Measurements from ENCODE around the gene RUBCNL. TPM values are rescaled to one million over a fixed set of nuclear protein-coding genes. Genes with fewer than 3 reads are reported as not detected.

Gene RUBCNL
- total RNA-seq, 2 experiments from 2014 or later = 0.36 to 0.69 TPM

GRCh38 chr13:46303742-46304385 lies 83.2 kb downstream of the RUBCNL start:
- intact Hi-C loops (cut with DNase I, micrococcal nuclease) = no loop called here

DNA sequence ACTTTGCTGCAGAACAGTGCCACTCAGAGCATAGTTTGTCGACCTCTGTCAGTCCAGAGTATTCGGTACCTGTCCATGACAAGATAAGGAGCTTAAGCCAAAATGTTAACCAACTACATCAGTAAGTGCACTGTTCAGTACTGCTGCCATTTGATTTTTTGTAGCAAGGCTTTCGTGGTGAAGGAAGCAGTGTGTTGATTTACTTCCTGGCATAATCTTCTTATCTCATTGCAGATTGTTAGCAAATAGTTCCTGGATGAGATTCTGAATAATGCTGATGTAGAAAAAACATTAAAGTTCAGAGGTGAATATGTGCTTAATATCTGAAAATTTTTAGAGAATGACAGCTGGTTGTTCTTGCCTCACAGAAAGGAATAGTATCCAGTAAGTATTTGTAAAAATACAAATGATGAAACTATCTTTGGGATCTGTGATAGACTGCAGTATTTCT lies 89.7 kb downstream of the RUBCNL start:
- Mint-ChIP-seq H3K27ac (peak overlapping the region; percentile 94), H3K4me1 (ENCODE audit: low read depth) (peaks cover 58% of the 10 kb centered on the region), H3K36me3 (ENCODE audit: low read depth) (peaks cover 9% of the 10 kb centered on the region), H3K4me3 (peak overlapping the region; percentile 42), H3K27me3 (no peaks in the 10 kb centered on the region), H3K9me3 (peaks cover 5% of the 10 kb centered on the region)
- Histone ChIP-seq H3K9me3 (ENCODE audit: control insufficient read depth in 1 of 2, insufficient read depth in 1 of 2, low read length in 2 of 2) (peaks cover 3% of the 10 kb centered on the region in 2 experiments), H3K27me3 (ENCODE audit: control insufficient read depth in 1 of 2, insufficient read depth in 2 of 2, low read length in 2 of 2) (no peaks in the 10 kb centered on the region), H3K4me1 (ENCODE audit: insufficient read depth, low read length) (peaks cover 41% of the 10 kb centered on the region), H3K27ac (ENCODE audit: low read depth in 1 of 2, low read length in 2 of 2) (peak overlapping the region; percentile 85 to 89), H3K36me3 (ENCODE audit: insufficient read depth, low read length) (no peaks in the 10 kb centered on the region), H3K4me3 (ENCODE audit: low read length) (no peak overlapping the region)
- ChIA-PET CTCF (interaction anchor here (1.3 to 1.6 kb wide), 2 partner anchors 8 to 137 kb away, joined by 3 to 4 read pairs; no protein-coding TSS in a partner anchor), POLR2A (interaction anchor here (2.3 to 4.7 kb wide), 4 partner anchors 35 to 123 kb away, joined by 12 to 47 read pairs (median 13); partner anchors contain the start of genes LCP1 and LRRC63)
- intact Hi-C loops (cut with DNase I, micrococcal nuclease) = loop anchor here (10.0 kb wide), 2 partner anchors 113 to 243 kb away; partner anchors contain the start of genes LCP1 (in 1 of the 2) and ZC3H13 (in 1 of the 2)
- peak in 2 of 14 experiments; percentile 22 to 30 for DNase-seq
- TF ChIP-seq, protein P1, sequence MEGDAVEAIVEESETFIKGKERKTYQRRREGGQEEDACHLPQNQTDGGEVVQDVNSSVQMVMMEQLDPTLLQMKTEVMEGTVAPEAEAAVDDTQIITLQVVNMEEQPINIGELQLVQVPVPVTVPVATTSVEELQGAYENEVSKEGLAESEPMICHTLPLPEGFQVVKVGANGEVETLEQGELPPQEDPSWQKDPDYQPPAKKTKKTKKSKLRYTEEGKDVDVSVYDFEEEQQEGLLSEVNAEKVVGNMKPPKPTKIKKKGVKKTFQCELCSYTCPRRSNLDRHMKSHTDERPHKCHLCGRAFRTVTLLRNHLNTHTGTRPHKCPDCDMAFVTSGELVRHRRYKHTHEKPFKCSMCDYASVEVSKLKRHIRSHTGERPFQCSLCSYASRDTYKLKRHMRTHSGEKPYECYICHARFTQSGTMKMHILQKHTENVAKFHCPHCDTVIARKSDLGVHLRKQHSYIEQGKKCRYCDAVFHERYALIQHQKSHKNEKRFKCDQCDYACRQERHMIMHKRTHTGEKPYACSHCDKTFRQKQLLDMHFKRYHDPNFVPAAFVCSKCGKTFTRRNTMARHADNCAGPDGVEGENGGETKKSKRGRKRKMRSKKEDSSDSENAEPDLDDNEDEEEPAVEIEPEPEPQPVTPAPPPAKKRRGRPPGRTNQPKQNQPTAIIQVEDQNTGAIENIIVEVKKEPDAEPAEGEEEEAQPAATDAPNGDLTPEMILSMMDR (IDR thresholded peaks at IDR 0.05) = no peak
- ATAC-seq (ENCODE audit: poor library complexity) = no peak

More at GRCh38 chr13:46303742-46304385, 83.2 kb downstream of the RUBCNL start:
- Mint-ChIP-seq H3K9me3 (peaks cover 6% of the 10 kb centered on the region), H3K4me3 (peak overlapping the region; percentile 46), H3K36me3 (ENCODE audit: low read depth) (peaks cover 25% of the 10 kb centered on the region), H3K27me3 (no peaks in the 10 kb centered on the region), H3K27ac (peak overlapping the region; percentile 64), H3K4me1 (ENCODE audit: low read depth) (peaks cover 26% of the 10 kb centered on the region)
- ChIA-PET POLR2A (interaction anchor here (0.6 to 1.7 kb wide), 3 partner anchors 8 to 10 kb away, joined by 3 to 11 read pairs (median 4); no protein-coding TSS in a partner anchor), CTCF (interaction anchor here (0.6 to 1.3 kb wide), 2 partner anchors 18 to 144 kb away, joined by 3 read pairs; no protein-coding TSS in a partner anchor)
- H3K36me3 ChIP-seq (ENCODE audit: insufficient read depth, low read length) = no peaks in the 10 kb centered on the region
- no peak overlapping the region for H3K4me3 ChIP-seq (ENCODE audit: low read length)
- peaks cover 5% of the 10 kb centered on the region for H3K4me1 ChIP-seq (ENCODE audit: insufficient read depth, low read length)
- H3K27me3 ChIP-seq (ENCODE audit: control insufficient read depth in 1 of 2, insufficient read depth in 2 of 2, low read length in 2 of 2) = no peaks in the 10 kb centered on the region
- ATAC-seq (ENCODE audit: poor library complexity) (peak; percentile 62), DNase-seq (peak in 2 of 14 experiments; percentile 28 to 49)
- peaks cover 3% of the 10 kb centered on the region in 2 experiments for H3K9me3 ChIP-seq (ENCODE audit: control insufficient read depth in 1 of 2, insufficient read depth in 1 of 2, low read length in 2 of 2)
- H3K27ac ChIP-seq (ENCODE audit: low read depth in 1 of 2, low read length in 2 of 2) = no peak overlapping the region
- TF ChIP-seq, protein P1 (IDR thresholded peaks at IDR 0.05) = no peak

DNA sequence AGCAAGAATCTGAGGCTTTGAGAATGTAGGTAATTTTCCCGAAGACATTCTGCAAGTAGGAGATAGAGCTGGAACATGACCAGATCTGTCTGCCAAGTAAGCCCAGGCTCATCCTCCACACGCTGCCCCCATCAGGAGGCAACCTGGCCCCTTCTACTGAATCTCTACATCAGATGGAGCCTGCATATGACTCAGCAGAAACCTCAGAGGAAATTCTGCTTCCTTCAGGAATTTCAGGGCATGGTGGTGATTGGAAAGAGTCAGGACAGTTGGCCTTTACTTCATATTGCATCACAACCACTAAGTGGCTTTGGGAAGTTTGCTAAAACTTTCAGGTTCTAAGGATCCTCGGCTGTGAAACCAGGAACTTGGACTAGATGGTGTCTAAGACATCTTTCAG lies 90.1 kb downstream of the RUBCNL start:
- Mint-ChIP-seq H3K27ac (peak overlapping the region; percentile 94), H3K4me3 (peak overlapping the region; percentile 42), H3K9me3 (peaks cover 2% of the 10 kb centered on the region), H3K36me3 (ENCODE audit: low read depth) (peaks cover 6% of the 10 kb centered on the region), H3K4me1 (ENCODE audit: low read depth) (peaks cover 58% of the 10 kb centered on the region), H3K27me3 (no peaks in the 10 kb centered on the region)
- DNase-seq (peak in 1 of 14 experiments; percentile 24), ATAC-seq (ENCODE audit: poor library complexity) (no peak)
- TF ChIP-seq, protein P1 (IDR thresholded peaks at IDR 0.05) = no peak
- Histone ChIP-seq H3K36me3 (ENCODE audit: insufficient read depth, low read length) (no peaks in the 10 kb centered on the region), H3K27me3 (ENCODE audit: control insufficient read depth in 1 of 2, insufficient read depth in 2 of 2, low read length in 2 of 2) (no peaks in the 10 kb centered on the region), H3K4me1 (ENCODE audit: insufficient read depth, low read length) (peaks cover 41% of the 10 kb centered on the region), H3K4me3 (ENCODE audit: low read length) (no peak overlapping the region), H3K9me3 (ENCODE audit: control insufficient read depth in 1 of 2, insufficient read depth in 1 of 2, low read length in 2 of 2) (peaks cover 3% of the 10 kb centered on the region in 2 experiments), H3K27ac (ENCODE audit: low read depth in 1 of 2, low read length in 2 of 2) (peak overlapping the region; percentile 85 to 89)
- CTCF ChIA-PET = interaction anchor here (1.3 to 1.6 kb wide), 2 partner anchors 137 to 171 kb away, joined by 4 to 5 read pairs; no protein-coding TSS in a partner anchor
- intact Hi-C loops (cut with DNase I, micrococcal nuclease) = loop anchor here (10.0 kb wide), 2 partner anchors 112 to 242 kb away; partner anchors contain the start of genes LCP1 (in 1 of the 2) and ZC3H13 (in 1 of the 2)
- POLR2A ChIA-PET = interaction anchor here (0.5 to 4.7 kb wide), 12 partner anchors 10 to 244 kb away, joined by 3 to 47 read pairs (median 12); partner anchors contain the start of genes LCP1, LRRC63 and ZC3H13

All from CD4-positive, alpha-beta T cell (primary cell).